ENCODE results near the gene ZNF653. TPM values are rescaled to one million over a fixed set of nuclear protein-coding genes. Genes with fewer than 3 reads are reported as not detected.

Gene ZNF653
- total RNA-seq, 1 donor from 2014 or later, result 18.2 TPM

DNA sequence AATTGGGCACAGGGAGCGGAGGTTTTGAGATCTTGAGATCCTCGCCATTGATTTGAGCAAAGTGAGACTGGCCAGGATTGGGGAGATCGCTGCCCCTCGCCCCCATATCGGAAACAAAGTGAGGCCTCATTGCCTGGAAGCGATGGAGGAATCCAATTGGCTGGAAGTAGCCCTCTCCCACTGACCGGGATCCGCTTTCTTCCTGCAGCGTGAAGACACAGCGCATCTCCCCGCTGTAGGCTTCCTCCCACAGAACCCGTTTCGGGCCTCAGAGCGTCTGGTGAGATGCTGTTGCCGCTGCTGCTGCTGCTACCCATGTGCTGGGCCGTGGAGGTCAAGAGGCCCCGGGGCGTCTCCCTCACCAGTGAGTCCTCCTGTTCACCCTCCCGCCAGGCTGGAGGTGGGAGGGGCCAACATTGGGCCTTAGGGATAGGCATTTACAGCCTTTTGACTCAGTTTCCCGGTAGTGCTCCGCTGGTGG is 69.8 kb downstream of the ZNF653 start:
- intact Hi-C loops (cut with micrococcal nuclease), result loop anchor here (1.0 to 10.0 kb wide), 18 partner anchors 14 to 1641 kb away; partner anchors contain the start of genes CCDC159, ECSIT, ELOF1 and ILF3

DNA sequence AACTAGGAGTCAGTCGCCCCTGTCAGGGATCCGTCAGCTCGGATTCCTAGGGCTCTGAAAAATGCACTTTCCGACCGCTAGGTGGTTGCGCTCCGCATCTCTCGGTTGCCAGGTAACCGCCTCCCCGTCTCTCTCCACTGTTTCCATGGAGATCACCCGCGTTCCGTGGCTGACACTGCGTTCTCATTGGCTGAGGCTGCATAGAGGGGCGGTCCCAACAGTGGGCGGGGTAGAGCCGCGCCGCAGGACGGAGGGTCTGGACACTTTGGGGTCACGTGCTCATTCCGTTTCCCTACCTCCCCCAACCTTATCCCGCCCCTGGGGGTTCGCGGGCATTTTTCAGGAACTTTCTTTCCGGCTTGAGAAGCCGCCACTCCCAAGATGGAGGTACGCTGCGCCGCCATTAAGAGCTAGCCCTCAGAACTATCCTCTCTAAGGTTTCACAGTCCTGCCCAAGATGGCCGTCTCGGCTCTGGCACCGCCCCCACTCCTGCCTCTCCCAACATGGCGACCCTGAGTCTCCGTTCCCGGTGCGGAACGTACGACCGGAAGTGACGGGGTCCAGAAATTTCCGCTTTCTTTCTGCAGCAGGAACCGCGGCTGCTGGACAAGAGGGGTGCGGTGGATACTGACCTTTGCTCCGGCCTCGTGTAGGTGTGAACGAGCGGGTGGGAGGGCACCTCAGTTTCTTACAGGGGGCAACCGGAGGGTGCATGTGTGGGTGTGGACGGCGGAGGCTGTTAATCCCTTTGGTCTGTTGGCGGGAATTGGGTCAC is 70.4 kb downstream of the ZNF653 start, which contains the start of the genes ODAD3 and PRKCSH:
ODAD3 (minus strand) TSS at position 65 of the 776 bp plus-strand sequence. CDS start 105 bp downstream, outside the sequence.
PRKCSH (plus strand) TSS at position 579 of the 776 bp plus-strand sequence. CDS start 483 bp downstream, outside the sequence.
- intact Hi-C loops (cut with micrococcal nuclease), result loop anchor here (1.0 to 10.0 kb wide), 18 partner anchors 13 to 1640 kb away; partner anchors contain the start of genes CCDC159, ECSIT, ELOF1 and ILF3

DNA sequence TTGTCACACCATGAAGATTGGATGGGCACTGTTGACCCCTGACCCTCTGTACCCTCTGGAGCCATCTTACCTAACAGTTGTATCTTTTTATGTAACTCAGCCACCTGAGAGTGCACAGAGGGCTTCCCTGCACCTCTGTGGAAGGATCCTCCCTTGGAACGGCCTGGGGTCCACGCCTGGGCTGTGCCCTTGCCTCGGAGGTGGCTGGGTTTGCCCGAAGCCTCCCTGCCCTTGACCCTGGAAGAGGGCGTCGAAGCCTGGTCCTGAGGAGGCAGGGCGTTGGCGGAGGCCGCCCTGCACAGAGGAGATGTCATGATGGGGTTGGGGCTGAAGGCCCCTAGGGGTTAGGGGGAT is 71.0 kb downstream of the ZNF653 start:
- intact Hi-C loops (cut with micrococcal nuclease), result loop anchor here (1.0 to 10.0 kb wide), 18 partner anchors 12 to 1640 kb away; partner anchors contain the start of genes CCDC159, ECSIT, ELOF1 and ILF3

DNA sequence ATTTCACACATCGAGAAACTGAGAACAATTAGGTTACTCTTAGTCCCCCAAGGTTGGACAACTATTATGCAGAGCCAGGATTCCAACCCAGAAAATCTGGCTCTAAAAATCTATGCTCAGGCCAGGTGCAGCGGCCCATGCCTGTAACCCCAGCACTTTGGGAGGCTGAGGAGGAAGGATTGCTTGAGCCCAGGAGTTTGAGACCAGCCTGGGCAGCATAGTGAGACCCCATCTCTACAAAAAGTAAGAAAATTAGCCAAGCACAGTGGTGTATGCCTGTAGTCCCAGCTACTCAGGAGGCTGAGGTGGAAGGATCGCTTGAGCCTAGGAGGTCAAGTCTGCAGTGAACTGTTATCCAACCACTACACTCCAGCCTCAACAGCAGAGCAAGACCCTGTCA is 72.1 kb downstream of the ZNF653 start:
- intact Hi-C loops (cut with micrococcal nuclease), result loop anchor here (10.0 kb wide), 1 partner anchor 1639 kb away; no protein-coding TSS in a partner anchor

Other genes with a start within 250 kb of the ZNF653 start
- 0.27 and 0.66 TPM in 2 replicates for gene DOCK6, start 243.3 kb downstream of the ZNF653 start, total RNA-seq
- not detected in 2 replicates for gene TSPAN16, start 209.7 kb downstream of the ZNF653 start, total RNA-seq
- 8.2 and 9.4 TPM in 2 replicates for gene RAB3D, start 166.2 kb downstream of the ZNF653 start, total RNA-seq
- gene TMEM205, start 159.6 kb downstream of the ZNF653 start, total RNA-seq, result 38.6 and 41.9 TPM in 2 replicates
- gene CCDC159, start 159.3 kb downstream of the ZNF653 start, total RNA-seq, result 18.2 and 22.5 TPM in 2 replicates
- gene PLPPR2, start 150.4 kb downstream of the ZNF653 start, total RNA-seq, result 2.5 and 2.6 TPM in 2 replicates
- gene SWSAP1, start 131.2 kb downstream of the ZNF653 start, total RNA-seq, result 2.9 and 3.2 TPM in 2 replicates
- gene EPOR, start 121.5 kb downstream of the ZNF653 start, total RNA-seq, result 5.2 and 6.4 TPM in 2 replicates
- gene RGL3, start 86.5 kb downstream of the ZNF653 start, total RNA-seq, result not detected in 2 replicates
- gene ODAD3, start 70.7 kb downstream of the ZNF653 start, total RNA-seq, result not detected in 2 replicates
- gene PRKCSH, start 70.2 kb downstream of the ZNF653 start, total RNA-seq, result 311 and 319 TPM in 2 replicates
- gene ELAVL3, start 24.8 kb downstream of the ZNF653 start, total RNA-seq, result not detected in 2 replicates
- 28.9 and 29.6 TPM in 2 replicates for gene ECSIT, start 23.3 kb upstream of the ZNF653 start, total RNA-seq
- not detected in 2 replicates for gene CNN1, start 33.0 kb upstream of the ZNF653 start, total RNA-seq
- 64.3 and 64.6 TPM in 2 replicates for gene ELOF1, start 53.4 kb upstream of the ZNF653 start, total RNA-seq
- 29.0 and 29.6 TPM in 2 replicates for gene ACP5, start 71.8 kb upstream of the ZNF653 start, total RNA-seq
- gene ZNF627, start 91.6 kb upstream of the ZNF653 start, total RNA-seq, result 3.9 and 4.4 TPM in 2 replicates
- 2.3 and 3.0 TPM in 2 replicates for gene ZNF823, start 233.1 kb upstream of the ZNF653 start, total RNA-seq